MM.1S (cell line): ENCODE results near the gene C5AR2.

Experiments
- CTCF ChIP-seq: fragments of 300-600 bp; sonication (generic); IDR thresholded peaks from 2 replicates; pipeline ENCODE4 v1.5.1; 2016; ENCODE audit warnings: antibody characterized with exemption, low read length, mixed read lengths
- EZH2 ChIP-seq: fragments of 300-600 bp; sonication (generic); optimal IDR thresholded peaks from 2 replicates; pipeline ENCODE3; 2017; ENCODE audit warnings: low read depth, mild to moderate bottlenecking, antibody characterized with exemption, low read length, mixed read lengths
- EZH2phosphoT487 ChIP-seq: fragments of 300-600 bp; sonication (generic); IDR thresholded peaks from 2 replicates; pipeline ENCODE4 v1.6.1; 2018; ENCODE audit warnings: antibody characterized with exemption, low read length

DNA sequence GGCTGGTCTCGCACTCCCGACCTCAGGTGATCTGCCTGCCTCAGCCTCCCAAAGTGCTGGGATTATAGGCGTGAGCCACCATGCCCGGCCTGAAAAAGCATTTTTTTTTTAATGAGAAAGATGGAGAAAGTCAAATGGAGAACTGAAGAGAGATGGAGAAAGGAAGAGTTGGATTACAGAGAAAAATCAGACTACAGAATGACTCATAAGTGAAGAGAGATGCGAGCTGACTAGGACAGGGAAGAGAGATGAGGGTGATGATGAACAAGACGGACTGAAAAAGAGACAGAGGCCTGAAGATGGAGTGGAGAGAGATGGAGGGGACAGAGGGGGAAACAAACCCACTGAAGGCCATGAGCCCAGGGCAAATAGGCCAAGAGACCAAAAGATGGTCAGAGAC, 18.7 kb downstream of the C5AR2 start:
- TF ChIP-seq CTCF, result no peak
- no peak for TF ChIP-seq EZH2
- TF ChIP-seq EZH2phosphoT487, result no peak
